Measurements from ENCODE around the gene C13orf46.

- TF ChIP-seq CTCF (IDR thresholded peaks at IDR 0.05) (no peak), POLR2A (IDR thresholded peaks at IDR 0.05) (no peak)
These were observed 44.0 kb downstream of the C13orf46 start for GRCh38 chr13:113929628-113930615.
